HEK293 (cell line): Measurements from ENCODE around the gene BTG4.

Experiments used
- CTCF ChIA-PET: fragments of 350-600 bp; formaldehyde crosslinking; extraction: SDS; loops from one replicate; lab custom pipeline; 2021; ENCODE audit warnings: antibody characterized with exemption; lab: Yijun Ruan, JAX
- POLR2A ChIA-PET: fragments of 300-600 bp; formaldehyde crosslinking; extraction: SDS; loops from one replicate; lab custom pipeline; 2020; ENCODE audit warnings: antibody characterized with exemption, inconsistent platforms; lab: Yijun Ruan, JAX
- H3K27ac ChIP-seq: fragments of 200-500 bp; sonication (Bioruptor generic); 2 replicates; pipeline ENCODE4 v1.5.1; 2014; ENCODE audit warnings: low read depth, low read length, control low read depth, inconsistent platforms; ENCODE audit errors: extremely low read depth
- H3K36me3 ChIP-seq, 2 experiments: fragments of 200-500 bp in 1 of 2; sonication (Bioruptor generic) in 1 of 2; 1 replicate in 1 of 2; 2 replicates in 1 of 2; pipeline ENCODE4 v1.5.1; 2014 to 2017; ENCODE audit warnings: inconsistent platforms in 2 of 2, low read length in 2 of 2; ENCODE audit not compliant: control insufficient read depth in 2 of 2, insufficient read depth in 1 of 2
- H3K4me1 ChIP-seq: fragments of 200-500 bp; sonication (Bioruptor generic); 2 replicates; pipeline ENCODE4 v1.5.1; 2014; ENCODE audit warnings: mild to moderate bottlenecking, low read length, inconsistent platforms; ENCODE audit not compliant: control insufficient read depth, insufficient read depth
- H3K4me3 ChIP-seq: 2 replicates; pipeline ENCODE4 v1.5.1; 2011; ENCODE audit warnings: low read depth, mild to moderate bottlenecking, control low read depth, low read length, moderate library complexity
- H3K9me3 ChIP-seq: fragments of 200-500 bp; sonication (Bioruptor generic); 2 replicates; pipeline ENCODE4 v1.5.1; 2014; ENCODE audit warnings: low read depth, low read length, inconsistent platforms; ENCODE audit not compliant: control insufficient read depth, insufficient read depth
- BCL11B ChIP-seq: fragments of 450-650 bp; formaldehyde crosslinking; IDR thresholded peaks from 2 replicates; pipeline ENCODE4 v1.5.1; 2016; ENCODE audit warnings: low read depth, missing biosample characterization, missing genetic modification characterization
- REPIN1 ChIP-seq: fragments of 450-650 bp; formaldehyde crosslinking; IDR thresholded peaks from 2 replicates; pipeline ENCODE4 v1.5.1; 2017; ENCODE audit warnings: missing biosample characterization, missing genetic modification characterization, low read depth
- ZNF169 ChIP-seq: fragments of 450-650 bp; formaldehyde crosslinking; IDR thresholded peaks from 2 replicates; pipeline ENCODE4 v1.5.1; 2016; ENCODE audit warnings: missing biosample characterization, missing genetic modification characterization
- ZNF214 ChIP-seq: fragments of 450-650 bp; formaldehyde crosslinking; IDR thresholded peaks from 2 replicates; pipeline ENCODE4 v1.5.1; 2017; ENCODE audit warnings: missing biosample characterization, mild to moderate bottlenecking, missing genetic modification characterization, borderline replicate concordance
- ZNF24 ChIP-seq: fragments of 450-650 bp; formaldehyde crosslinking; IDR thresholded peaks from 2 replicates; pipeline ENCODE4 v1.5.1; 2016; ENCODE audit warnings: missing biosample characterization, missing genetic modification characterization
- ZNF404 ChIP-seq: fragments of 450-650 bp; formaldehyde crosslinking; IDR thresholded peaks from 2 replicates; pipeline ENCODE4 v1.5.1; 2017; ENCODE audit warnings: missing biosample characterization, missing genetic modification characterization
- ZNF510 ChIP-seq: fragments of 450-650 bp; formaldehyde crosslinking; IDR thresholded peaks from 2 replicates; pipeline ENCODE4 v1.5.1; 2018; ENCODE audit warnings: mild to moderate bottlenecking, missing genetic modification characterization, missing biosample characterization; ENCODE audit not compliant: insufficient replicate concordance
- ZNF561 ChIP-seq: fragments of 450-650 bp; IDR thresholded peaks from 2 replicates; pipeline ENCODE4 v1.5.1; 2018; ENCODE audit warnings: missing biosample characterization, missing genetic modification characterization, borderline replicate concordance
- ZNF626 ChIP-seq: fragments of 450-650 bp; sonication (Bioruptor Pico); formaldehyde crosslinking; IDR thresholded peaks from 2 replicates; pipeline ENCODE4 v1.5.1; 2018; ENCODE audit warnings: missing biosample characterization, missing genetic modification characterization, inconsistent platforms
- ZNF660 ChIP-seq: fragments of 450-650 bp; IDR thresholded peaks from 2 replicates; pipeline ENCODE4 v1.5.1; 2018; ENCODE audit warnings: missing biosample characterization, mild to moderate bottlenecking, missing genetic modification characterization
- TF ChIP-seq, protein P1 (sequence below): fragments of 450-650 bp; formaldehyde crosslinking; IDR thresholded peaks from 2 replicates; pipeline ENCODE4 v1.5.1; 2016; ENCODE audit warnings: missing biosample characterization, missing genetic modification characterization
- TF ChIP-seq, protein P2 (sequence below): IDR thresholded peaks from 2 replicates; pipeline ENCODE4 v1.6.1; 2011; ENCODE audit warnings: mild to moderate bottlenecking, low read depth, low read length, borderline replicate concordance
- TF ChIP-seq, protein P3 (sequence below): fragments of 450-650 bp; formaldehyde crosslinking; IDR thresholded peaks from 2 replicates; pipeline ENCODE4 v1.5.1; 2016; ENCODE audit warnings: missing biosample characterization, missing genetic modification characterization
- TF ChIP-seq, protein P4 (sequence below): fragments of 450-650 bp; formaldehyde crosslinking; conservative IDR thresholded peaks from 2 replicates; pipeline ENCODE4 v1.5.1; 2016; ENCODE audit warnings: low read depth, missing biosample characterization, missing genetic modification characterization
- TF ChIP-seq, protein P5 (sequence below): fragments of 450-650 bp; formaldehyde crosslinking; IDR thresholded peaks from 2 replicates; pipeline ENCODE4 v1.5.1; 2016; ENCODE audit warnings: missing biosample characterization, missing genetic modification characterization, borderline replicate concordance
- TF ChIP-seq, protein P6 (sequence below): fragments of 450-650 bp; formaldehyde crosslinking; IDR thresholded peaks from 2 replicates; pipeline ENCODE4 v1.5.1; 2016; ENCODE audit warnings: missing biosample characterization, missing genetic modification characterization

BTG4 gene

DNA sequence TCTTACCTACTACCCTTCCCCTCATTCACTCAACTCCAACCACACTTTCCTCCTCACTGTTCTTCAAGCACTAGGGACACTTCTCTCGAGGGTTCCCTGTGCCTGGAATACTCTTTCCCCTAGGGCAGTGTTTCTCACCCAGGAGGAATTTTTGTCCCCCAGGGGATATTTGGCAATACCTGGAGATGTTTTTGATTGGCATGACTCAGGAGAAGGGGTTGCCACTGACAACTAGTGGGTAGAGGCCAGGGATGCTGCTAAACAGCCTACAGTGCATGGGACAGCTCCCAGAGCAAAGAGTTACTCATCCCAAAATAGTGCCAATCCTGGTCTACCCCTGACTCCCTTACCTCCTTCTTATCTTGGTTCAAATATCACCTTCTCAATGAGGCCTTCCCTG is 40.0 kb downstream of the BTG4 start:
- ChIA-PET POLR2A (no interaction called here), CTCF (no interaction called here)
- Histone ChIP-seq H3K4me1 (no peaks in the 10 kb centered on the region), H3K27ac (no peak overlapping the region), H3K36me3 (no peaks in the 10 kb centered on the region), H3K9me3 (no peaks in the 10 kb centered on the region), H3K4me3 (no peak overlapping the region)
- TF ChIP-seq, protein P1, sequence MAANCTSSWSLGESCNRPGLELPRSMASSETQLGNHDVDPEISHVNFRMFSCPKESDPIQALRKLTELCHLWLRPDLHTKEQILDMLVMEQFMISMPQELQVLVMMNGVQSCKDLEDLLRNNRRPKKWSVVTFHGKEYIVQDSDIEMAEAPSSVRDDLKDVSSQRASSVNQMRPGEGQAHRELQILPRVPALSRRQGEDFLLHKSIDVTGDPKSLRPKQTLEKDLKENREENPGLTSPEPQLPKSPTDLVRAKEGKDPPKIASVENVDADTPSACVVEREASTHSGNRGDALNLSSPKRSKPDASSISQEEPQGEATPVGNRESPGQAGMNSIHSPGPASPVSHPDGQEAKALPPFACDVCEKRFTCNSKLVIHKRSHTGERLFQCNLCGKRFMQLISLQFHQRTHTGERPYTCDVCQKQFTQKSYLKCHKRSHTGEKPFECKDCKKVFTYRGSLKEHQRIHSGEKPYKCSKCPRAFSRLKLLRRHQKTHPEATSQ = no peak
- TF ChIP-seq, protein P2, sequence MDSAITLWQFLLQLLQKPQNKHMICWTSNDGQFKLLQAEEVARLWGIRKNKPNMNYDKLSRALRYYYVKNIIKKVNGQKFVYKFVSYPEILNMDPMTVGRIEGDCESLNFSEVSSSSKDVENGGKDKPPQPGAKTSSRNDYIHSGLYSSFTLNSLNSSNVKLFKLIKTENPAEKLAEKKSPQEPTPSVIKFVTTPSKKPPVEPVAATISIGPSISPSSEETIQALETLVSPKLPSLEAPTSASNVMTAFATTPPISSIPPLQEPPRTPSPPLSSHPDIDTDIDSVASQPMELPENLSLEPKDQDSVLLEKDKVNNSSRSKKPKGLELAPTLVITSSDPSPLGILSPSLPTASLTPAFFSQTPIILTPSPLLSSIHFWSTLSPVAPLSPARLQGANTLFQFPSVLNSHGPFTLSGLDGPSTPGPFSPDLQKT = no peak
- TF ChIP-seq ZNF169 (tag by site-specific recombination) (no peak), ZNF626 (tag by site-specific recombination) (no peak), ZNF561 (tag by site-specific recombination) (no peak), REPIN1 (no peak), BCL11B (tag by site-specific recombination) (no peak), ZNF404 (tag by site-specific recombination) (no peak), ZNF660 (tag by site-specific recombination) (no peak), ZNF214 (no peak), ZNF24 (no peak), ZNF510 (no peak)
- TF ChIP-seq, protein P3, sequence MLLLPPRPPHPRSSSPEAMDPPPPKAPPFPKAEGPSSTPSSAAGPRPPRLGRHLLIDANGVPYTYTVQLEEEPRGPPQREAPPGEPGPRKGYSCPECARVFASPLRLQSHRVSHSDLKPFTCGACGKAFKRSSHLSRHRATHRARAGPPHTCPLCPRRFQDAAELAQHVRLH (tag by site-specific recombination) = no peak
- TF ChIP-seq, protein P4, sequence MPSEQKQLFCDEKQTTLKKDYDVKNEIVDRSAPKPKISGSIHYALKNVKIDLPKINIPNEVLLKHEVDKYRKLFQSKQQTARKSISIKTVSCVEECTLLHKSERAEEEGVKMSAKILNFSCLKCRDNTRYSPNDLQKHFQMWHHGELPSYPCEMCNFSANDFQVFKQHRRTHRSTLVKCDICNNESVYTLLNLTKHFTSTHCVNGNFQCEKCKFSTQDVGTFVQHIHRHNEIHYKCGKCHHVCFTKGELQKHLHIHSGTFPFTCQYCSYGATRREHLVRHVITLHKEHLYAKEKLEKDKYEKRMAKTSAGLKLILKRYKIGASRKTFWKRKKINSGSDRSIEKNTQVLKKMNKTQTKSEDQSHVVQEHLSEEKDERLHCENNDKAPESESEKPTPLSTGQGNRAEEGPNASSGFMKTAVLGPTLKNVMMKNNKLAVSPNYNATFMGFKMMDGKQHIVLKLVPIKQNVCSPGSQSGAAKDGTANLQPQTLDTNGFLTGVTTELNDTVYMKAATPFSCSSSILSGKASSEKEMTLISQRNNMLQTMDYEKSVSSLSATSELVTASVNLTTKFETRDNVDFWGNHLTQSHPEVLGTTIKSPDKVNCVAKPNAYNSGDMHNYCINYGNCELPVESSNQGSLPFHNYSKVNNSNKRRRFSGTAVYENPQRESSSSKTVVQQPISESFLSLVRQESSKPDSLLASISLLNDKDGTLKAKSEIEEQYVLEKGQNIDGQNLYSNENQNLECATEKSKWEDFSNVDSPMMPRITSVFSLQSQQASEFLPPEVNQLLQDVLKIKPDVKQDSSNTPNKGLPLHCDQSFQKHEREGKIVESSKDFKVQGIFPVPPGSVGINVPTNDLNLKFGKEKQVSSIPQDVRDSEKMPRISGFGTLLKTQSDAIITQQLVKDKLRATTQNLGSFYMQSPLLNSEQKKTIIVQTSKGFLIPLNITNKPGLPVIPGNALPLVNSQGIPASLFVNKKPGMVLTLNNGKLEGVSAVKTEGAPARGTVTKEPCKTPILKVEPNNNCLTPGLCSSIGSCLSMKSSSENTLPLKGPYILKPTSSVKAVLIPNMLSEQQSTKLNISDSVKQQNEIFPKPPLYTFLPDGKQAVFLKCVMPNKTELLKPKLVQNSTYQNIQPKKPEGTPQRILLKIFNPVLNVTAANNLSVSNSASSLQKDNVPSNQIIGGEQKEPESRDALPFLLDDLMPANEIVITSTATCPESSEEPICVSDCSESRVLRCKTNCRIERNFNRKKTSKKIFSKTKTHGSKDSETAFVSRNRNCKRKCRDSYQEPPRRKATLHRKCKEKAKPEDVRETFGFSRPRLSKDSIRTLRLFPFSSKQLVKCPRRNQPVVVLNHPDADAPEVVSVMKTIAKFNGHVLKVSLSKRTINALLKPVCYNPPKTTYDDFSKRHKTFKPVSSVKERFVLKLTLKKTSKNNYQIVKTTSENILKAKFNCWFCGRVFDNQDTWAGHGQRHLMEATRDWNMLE (tag by site-specific recombination) = no peak
- TF ChIP-seq, protein P5, sequence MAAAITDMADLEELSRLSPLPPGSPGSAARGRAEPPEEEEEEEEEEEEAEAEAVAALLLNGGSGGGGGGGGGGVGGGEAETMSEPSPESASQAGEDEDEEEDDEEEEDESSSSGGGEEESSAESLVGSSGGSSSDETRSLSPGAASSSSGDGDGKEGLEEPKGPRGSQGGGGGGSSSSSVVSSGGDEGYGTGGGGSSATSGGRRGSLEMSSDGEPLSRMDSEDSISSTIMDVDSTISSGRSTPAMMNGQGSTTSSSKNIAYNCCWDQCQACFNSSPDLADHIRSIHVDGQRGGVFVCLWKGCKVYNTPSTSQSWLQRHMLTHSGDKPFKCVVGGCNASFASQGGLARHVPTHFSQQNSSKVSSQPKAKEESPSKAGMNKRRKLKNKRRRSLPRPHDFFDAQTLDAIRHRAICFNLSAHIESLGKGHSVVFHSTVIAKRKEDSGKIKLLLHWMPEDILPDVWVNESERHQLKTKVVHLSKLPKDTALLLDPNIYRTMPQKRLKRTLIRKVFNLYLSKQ (tag by site-specific recombination) = no peak
- TF ChIP-seq, protein P6, sequence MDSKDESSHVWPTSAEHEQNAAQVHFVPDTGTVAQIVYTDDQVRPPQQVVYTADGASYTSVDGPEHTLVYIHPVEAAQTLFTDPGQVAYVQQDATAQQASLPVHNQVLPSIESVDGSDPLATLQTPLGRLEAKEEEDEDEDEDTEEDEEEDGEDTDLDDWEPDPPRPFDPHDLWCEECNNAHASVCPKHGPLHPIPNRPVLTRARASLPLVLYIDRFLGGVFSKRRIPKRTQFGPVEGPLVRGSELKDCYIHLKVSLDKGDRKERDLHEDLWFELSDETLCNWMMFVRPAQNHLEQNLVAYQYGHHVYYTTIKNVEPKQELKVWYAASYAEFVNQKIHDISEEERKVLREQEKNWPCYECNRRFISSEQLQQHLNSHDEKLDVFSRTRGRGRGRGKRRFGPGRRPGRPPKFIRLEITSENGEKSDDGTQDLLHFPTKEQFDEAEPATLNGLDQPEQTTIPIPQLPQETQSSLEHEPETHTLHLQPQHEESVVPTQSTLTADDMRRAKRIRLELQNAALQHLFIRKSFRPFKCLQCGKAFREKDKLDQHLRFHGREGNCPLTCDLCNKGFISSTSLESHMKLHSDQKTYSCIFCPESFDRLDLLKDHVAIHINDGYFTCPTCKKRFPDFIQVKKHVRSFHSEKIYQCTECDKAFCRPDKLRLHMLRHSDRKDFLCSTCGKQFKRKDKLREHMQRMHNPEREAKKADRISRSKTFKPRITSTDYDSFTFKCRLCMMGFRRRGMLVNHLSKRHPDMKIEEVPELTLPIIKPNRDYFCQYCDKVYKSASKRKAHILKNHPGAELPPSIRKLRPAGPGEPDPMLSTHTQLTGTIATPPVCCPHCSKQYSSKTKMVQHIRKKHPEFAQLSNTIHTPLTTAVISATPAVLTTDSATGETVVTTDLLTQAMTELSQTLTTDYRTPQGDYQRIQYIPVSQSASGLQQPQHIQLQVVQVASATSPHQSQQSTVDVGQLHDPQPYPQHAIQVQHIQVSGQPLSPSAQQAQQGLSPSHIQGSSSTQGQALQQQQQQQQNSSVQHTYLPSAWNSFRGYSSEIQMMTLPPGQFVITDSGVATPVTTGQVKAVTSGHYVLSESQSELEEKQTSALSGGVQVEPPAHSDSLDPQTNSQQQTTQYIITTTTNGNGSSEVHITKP (tag by site-specific recombination) = no peak
